ENCODE measurements around the gene C12orf60.

Gene C12orf60

GRCh38 chr12:14781563-14781962 lies 21.9 kb upstream of the C12orf60 start:
- H3K9me3 Mint-ChIP-seq: no peaks in the 10 kb centered on the region
- TF ChIP-seq CTCF (IDR thresholded peaks at IDR 0.05): no peak
- no peaks in the 10 kb centered on the region for H3K27me3 Mint-ChIP-seq (ENCODE audit: low read depth, poor library complexity)
- peaks cover 6% of the 10 kb centered on the region for H3K36me3 Mint-ChIP-seq (ENCODE audit: low read depth)
- no peak for DNase-seq
- H3K4me3 Mint-ChIP-seq: no peak overlapping the region
- peaks cover 18% of the 10 kb centered on the region for H3K4me1 Mint-ChIP-seq
- peak overlapping the region; percentile 40 for H3K27ac Mint-ChIP-seq

- no peak for TF ChIP-seq CTCF (IDR thresholded peaks at IDR 0.05)
- H3K9me3 Mint-ChIP-seq: no peaks in the 10 kb centered on the region
- no peaks in the 10 kb centered on the region for H3K27me3 Mint-ChIP-seq (ENCODE audit: low read depth, poor library complexity)
- peaks cover 18% of the 10 kb centered on the region for H3K36me3 Mint-ChIP-seq (ENCODE audit: low read depth)
- peaks cover 6% of the 10 kb centered on the region for H3K4me1 Mint-ChIP-seq
- no peak overlapping the region for H3K4me3 Mint-ChIP-seq
- DNase-seq: no peak
- no peak overlapping the region for H3K27ac Mint-ChIP-seq
These were observed 20.7 kb upstream of the C12orf60 start for GRCh38 chr12:14782756-14783155.

- no peak for DNase-seq
- no peak for TF ChIP-seq CTCF (IDR thresholded peaks at IDR 0.05)
- Mint-ChIP-seq H3K9me3 (no peaks in the 10 kb centered on the region), H3K36me3 (ENCODE audit: low read depth) (peaks cover 31% of the 10 kb centered on the region), H3K27me3 (ENCODE audit: low read depth, poor library complexity) (no peaks in the 10 kb centered on the region), H3K4me1 (no peaks in the 10 kb centered on the region), H3K4me3 (no peak overlapping the region), H3K27ac (no peak overlapping the region)
These were observed 19.0 kb upstream of the C12orf60 start for GRCh38 chr12:14784471-14784870.

- Mint-ChIP-seq H3K4me1 (no peaks in the 10 kb centered on the region), H3K27me3 (ENCODE audit: low read depth, poor library complexity) (no peaks in the 10 kb centered on the region), H3K36me3 (ENCODE audit: low read depth) (peaks cover 42% of the 10 kb centered on the region), H3K9me3 (no peaks in the 10 kb centered on the region), H3K4me3 (no peak overlapping the region), H3K27ac (no peak overlapping the region)
- no peak for DNase-seq
- TF ChIP-seq CTCF (IDR thresholded peaks at IDR 0.05): no peak
These were observed 17.9 kb upstream of the C12orf60 start for GRCh38 chr12:14785568-14785967.

- Mint-ChIP-seq H3K4me3 (no peak overlapping the region), H3K27me3 (ENCODE audit: low read depth, poor library complexity) (no peaks in the 10 kb centered on the region), H3K36me3 (ENCODE audit: low read depth) (peaks cover 88% of the 10 kb centered on the region), H3K27ac (no peak overlapping the region), H3K9me3 (no peaks in the 10 kb centered on the region), H3K4me1 (no peaks in the 10 kb centered on the region)
- no peak for DNase-seq
- no peak for TF ChIP-seq CTCF (IDR thresholded peaks at IDR 0.05)
These were observed 8.4 kb upstream of the C12orf60 start for GRCh38 chr12:14795028-14795448.

- H3K4me3 Mint-ChIP-seq: no peak overlapping the region
- H3K36me3 Mint-ChIP-seq (ENCODE audit: low read depth): peaks cover 20% of the 10 kb centered on the region
- no peak for TF ChIP-seq CTCF (IDR thresholded peaks at IDR 0.05)
- H3K4me1 Mint-ChIP-seq: no peaks in the 10 kb centered on the region
- no peaks in the 10 kb centered on the region for H3K9me3 Mint-ChIP-seq
- H3K27me3 Mint-ChIP-seq (ENCODE audit: low read depth, poor library complexity): peaks cover 3% of the 10 kb centered on the region
- no peak for DNase-seq
- no peak overlapping the region for H3K27ac Mint-ChIP-seq
These were observed 1.2 kb upstream of the C12orf60 start for GRCh38 chr12:14802247-14802646.
